Fibroblast of peridontal ligament (primary cell): Measurements from ENCODE around the gene ULK4.
A peak's percentile ranks its signal among the peaks of the same experiment; 100 is the strongest.
"Not testable (repeated sequence)": the region's sequence is repeated elsewhere in the genome, so short reads cannot be mapped to it uniquely, and the experiment has no call there.

Experiments used
- DNase-seq: peaks from one replicate; pipeline ENCODE4 v3.0.0-alpha.2; 2010; ENCODE audit errors: extremely low read depth

Gene ULK4

GRCh38 chr3:41872157-41872556 is 89.7 kb downstream of the ULK4 start:
- DNase-seq = no peak

GRCh38 chr3:41867533-41867932 is 94.4 kb downstream of the ULK4 start:
- DNase-seq = no peak

GRCh38 chr3:41866298-41866697 is 95.6 kb downstream of the ULK4 start:
- DNase-seq = no peak

- DNase-seq = no peak
Measured at GRCh38 chr3:41863024-41863423, 98.9 kb downstream of the ULK4 start.

GRCh38 chr3:41860489-41860888 is 101.4 kb downstream of the ULK4 start:
- not testable (repeated sequence) for DNase-seq

GRCh38 chr3:41854956-41855355 is 106.9 kb downstream of the ULK4 start:
- DNase-seq = no peak

- no peak for DNase-seq
Measured at GRCh38 chr3:41853540-41854196, 108.2 kb downstream of the ULK4 start.

GRCh38 chr3:41848753-41849574 is 112.9 kb downstream of the ULK4 start:
- peak; percentile 25 for DNase-seq

- DNase-seq = no peak
Measured at GRCh38 chr3:41847679-41848078, 114.2 kb downstream of the ULK4 start.

- DNase-seq = peak; percentile 44
Measured at GRCh38 chr3:41846850-41847249, 115.1 kb downstream of the ULK4 start.

- no peak for DNase-seq
Measured at GRCh38 chr3:41845826-41846225, 116.1 kb downstream of the ULK4 start.

- DNase-seq = not testable (repeated sequence)
Measured at GRCh38 chr3:41844256-41844655, 117.6 kb downstream of the ULK4 start.

GRCh38 chr3:41840936-41841668 is 120.8 kb downstream of the ULK4 start:
- DNase-seq = not testable (repeated sequence)

GRCh38 chr3:41836360-41837134 is 125.4 kb downstream of the ULK4 start:
- no peak for DNase-seq

GRCh38 chr3:41833628-41834027 is 128.3 kb downstream of the ULK4 start:
- no peak for DNase-seq

GRCh38 chr3:41819236-41819635 is 142.7 kb downstream of the ULK4 start:
- DNase-seq = no peak

GRCh38 chr3:41808618-41809017 is 153.3 kb downstream of the ULK4 start:
- DNase-seq = no peak

GRCh38 chr3:41808152-41808551 is 153.8 kb downstream of the ULK4 start:
- peak; percentile 56 for DNase-seq

- no peak for DNase-seq
Measured at GRCh38 chr3:41794748-41795589, 166.9 kb downstream of the ULK4 start.

- DNase-seq = no peak
Measured at GRCh38 chr3:41792806-41793205, 169.1 kb downstream of the ULK4 start.

- DNase-seq = no peak
Measured at GRCh38 chr3:41769106-41769505, 192.8 kb downstream of the ULK4 start.
